ENCODE results near the gene EVI5.

The EVI5 gene

DNA sequence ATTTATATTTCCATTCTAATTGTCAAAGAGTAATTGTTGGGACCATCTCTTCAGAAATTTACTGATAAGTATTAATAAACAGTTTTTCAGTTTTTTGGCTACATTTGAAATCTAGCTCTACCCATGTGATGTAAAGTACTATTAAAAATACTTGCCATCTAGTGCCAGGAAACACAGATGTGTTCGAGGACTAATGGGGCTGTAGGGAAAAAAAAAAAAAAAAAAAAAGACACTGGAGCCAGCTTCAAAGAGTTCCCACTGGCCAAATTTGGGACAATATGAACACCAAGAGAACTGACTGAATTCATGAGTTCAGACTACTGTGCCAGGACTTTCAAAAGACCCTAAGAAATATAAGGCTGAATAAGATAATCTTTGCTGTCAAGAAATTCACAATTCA, 233.0 kb downstream of the EVI5 start:
- ATAC-seq (ENCODE audit: low read depth) = no peak
- Histone ChIP-seq H3K4me3 (ENCODE audit: severe bottlenecking) (no peak overlapping the region), H3K9me3 (ENCODE audit: severe bottlenecking) (no peaks in the 10 kb centered on the region), H3K27ac (ENCODE audit: poor library complexity, severe bottlenecking) (no peak overlapping the region), H3K27me3 (ENCODE audit: insufficient read depth, poor library complexity, severe bottlenecking) (no peaks in the 10 kb centered on the region), H3K4me1 (ENCODE audit: insufficient read depth, poor library complexity, severe bottlenecking) (no peaks in the 10 kb centered on the region), H3K36me3 (ENCODE audit: low read depth) (no peaks in the 10 kb centered on the region)
- TF ChIP-seq, protein P1, sequence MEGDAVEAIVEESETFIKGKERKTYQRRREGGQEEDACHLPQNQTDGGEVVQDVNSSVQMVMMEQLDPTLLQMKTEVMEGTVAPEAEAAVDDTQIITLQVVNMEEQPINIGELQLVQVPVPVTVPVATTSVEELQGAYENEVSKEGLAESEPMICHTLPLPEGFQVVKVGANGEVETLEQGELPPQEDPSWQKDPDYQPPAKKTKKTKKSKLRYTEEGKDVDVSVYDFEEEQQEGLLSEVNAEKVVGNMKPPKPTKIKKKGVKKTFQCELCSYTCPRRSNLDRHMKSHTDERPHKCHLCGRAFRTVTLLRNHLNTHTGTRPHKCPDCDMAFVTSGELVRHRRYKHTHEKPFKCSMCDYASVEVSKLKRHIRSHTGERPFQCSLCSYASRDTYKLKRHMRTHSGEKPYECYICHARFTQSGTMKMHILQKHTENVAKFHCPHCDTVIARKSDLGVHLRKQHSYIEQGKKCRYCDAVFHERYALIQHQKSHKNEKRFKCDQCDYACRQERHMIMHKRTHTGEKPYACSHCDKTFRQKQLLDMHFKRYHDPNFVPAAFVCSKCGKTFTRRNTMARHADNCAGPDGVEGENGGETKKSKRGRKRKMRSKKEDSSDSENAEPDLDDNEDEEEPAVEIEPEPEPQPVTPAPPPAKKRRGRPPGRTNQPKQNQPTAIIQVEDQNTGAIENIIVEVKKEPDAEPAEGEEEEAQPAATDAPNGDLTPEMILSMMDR (IDR thresholded peaks at IDR 0.05; ENCODE audit: poor library complexity, severe bottlenecking) = no peak
- DNase-seq (ENCODE audit: low spot score) = no peak

DNA sequence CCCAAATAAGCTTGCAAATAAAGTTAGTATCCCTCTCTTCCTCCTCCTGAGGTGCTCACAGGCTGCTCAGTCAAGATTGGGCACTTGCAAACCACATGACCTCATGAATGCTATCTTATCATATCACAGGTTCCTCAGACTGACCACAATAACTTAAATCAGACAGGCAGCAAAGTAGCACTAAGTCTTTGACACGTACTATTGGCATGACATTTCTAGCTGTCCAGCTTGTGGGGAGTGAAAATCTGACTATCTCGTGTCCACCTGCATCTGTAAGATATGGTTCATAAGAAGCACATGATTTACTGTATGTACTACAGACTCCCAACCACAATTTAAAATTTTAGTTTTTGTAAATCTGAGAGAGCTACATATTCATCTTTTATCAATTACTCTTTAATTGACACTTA, 240.1 kb downstream of the EVI5 start:
- no peak for ATAC-seq (ENCODE audit: low read depth)

DNA sequence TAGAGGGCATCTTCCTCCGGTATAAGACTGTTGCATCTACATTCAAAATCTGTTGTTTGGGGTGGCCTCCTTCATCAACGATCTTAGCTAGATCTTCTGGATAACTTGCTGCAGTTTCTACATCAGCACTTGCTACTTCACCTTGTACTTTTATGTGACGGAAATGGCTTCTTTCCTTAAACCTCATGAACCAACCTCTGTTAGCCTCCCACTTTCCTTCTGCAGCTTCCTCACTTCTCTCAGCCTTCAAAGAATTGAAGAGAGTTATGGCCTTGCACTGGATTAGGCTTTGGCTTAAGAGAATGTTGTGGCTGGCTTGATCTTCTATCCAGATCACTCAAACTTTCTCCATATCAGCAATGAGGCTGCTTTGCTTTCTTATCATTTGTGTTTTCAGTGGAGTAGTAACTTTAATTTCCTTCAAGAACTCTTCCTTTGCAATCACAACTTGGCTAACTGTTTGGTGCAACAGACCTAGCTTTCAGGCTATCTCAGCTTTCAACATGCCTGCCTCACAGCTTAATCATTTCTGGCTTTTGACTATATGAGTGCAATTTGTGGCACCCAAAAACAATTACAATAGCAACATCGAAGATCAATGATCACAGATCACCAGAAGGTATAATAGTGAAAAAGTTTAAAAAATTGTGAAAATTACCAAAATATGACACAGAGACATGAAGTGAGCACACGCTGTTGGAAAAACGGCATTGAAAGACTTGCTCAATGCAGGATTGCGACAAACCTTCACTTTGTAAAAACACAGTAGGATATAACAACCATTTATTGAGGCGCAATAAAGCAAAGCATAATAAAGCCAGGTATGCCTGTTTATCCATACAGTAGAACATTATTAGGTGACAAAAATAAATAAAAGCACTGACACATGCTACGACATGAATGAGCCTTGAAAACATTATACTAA, 241.5 kb downstream of the EVI5 start:
- H3K27me3 ChIP-seq (ENCODE audit: insufficient read depth, poor library complexity, severe bottlenecking) = no peaks in the 10 kb centered on the region
- no peak overlapping the region for H3K4me3 ChIP-seq (ENCODE audit: severe bottlenecking)
- no peaks in the 10 kb centered on the region for H3K4me1 ChIP-seq (ENCODE audit: insufficient read depth, poor library complexity, severe bottlenecking)
- no peaks in the 10 kb centered on the region for H3K9me3 ChIP-seq (ENCODE audit: severe bottlenecking)
- TF ChIP-seq, protein P1 (IDR thresholded peaks at IDR 0.05; ENCODE audit: poor library complexity, severe bottlenecking) = no peak
- ATAC-seq (ENCODE audit: low read depth) = no peak
- no peak for DNase-seq (ENCODE audit: low spot score)
- no peaks in the 10 kb centered on the region for H3K36me3 ChIP-seq (ENCODE audit: low read depth)
- no peak overlapping the region for H3K27ac ChIP-seq (ENCODE audit: poor library complexity, severe bottlenecking)

More for the DNA sequence above, 240.1 kb downstream of the EVI5 start:
- Histone ChIP-seq H3K4me1 (ENCODE audit: insufficient read depth, poor library complexity, severe bottlenecking) (no peaks in the 10 kb centered on the region), H3K4me3 (ENCODE audit: severe bottlenecking) (no peak overlapping the region), H3K9me3 (ENCODE audit: severe bottlenecking) (no peaks in the 10 kb centered on the region), H3K27ac (ENCODE audit: poor library complexity, severe bottlenecking) (no peak overlapping the region), H3K36me3 (ENCODE audit: low read depth) (no peaks in the 10 kb centered on the region), H3K27me3 (ENCODE audit: insufficient read depth, poor library complexity, severe bottlenecking) (no peaks in the 10 kb centered on the region)
- TF ChIP-seq, protein P1 (IDR thresholded peaks at IDR 0.05; ENCODE audit: poor library complexity, severe bottlenecking) = no peak
- no peak for DNase-seq (ENCODE audit: low spot score)

DNA sequence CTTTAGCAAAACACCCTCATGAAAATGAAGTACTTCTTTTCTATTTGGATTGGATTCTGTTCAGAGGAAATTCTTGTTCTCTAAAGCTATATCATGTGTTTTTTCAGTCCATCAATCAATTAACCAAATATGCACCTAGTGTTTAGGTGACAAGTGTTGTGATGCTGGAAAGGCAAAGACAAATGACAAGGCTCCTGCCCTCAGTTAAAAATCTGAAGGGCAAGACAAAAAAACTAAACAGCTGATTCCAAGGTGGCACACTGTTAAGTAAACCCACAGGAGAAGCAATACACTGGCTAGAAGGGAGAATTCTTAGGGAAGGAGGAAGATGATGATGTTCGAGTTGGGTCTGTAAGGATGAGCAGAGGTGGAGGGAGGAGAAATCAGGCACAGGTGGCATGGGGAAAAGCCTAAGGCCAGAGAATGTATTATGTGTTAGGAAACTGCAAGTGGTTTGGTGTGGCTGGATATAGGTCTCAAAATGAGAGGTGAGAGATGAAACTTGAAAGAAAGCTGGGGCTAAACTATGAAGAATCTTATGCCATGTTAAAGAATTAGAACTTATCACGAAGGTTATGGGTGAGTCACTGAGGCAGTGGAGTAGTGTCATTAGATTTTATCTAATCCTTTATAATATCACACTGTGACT, 246.4 kb downstream of the EVI5 start:
- DNase-seq (ENCODE audit: low spot score) (no peak), ATAC-seq (ENCODE audit: low read depth) (no peak)
- no peaks in the 10 kb centered on the region for H3K9me3 ChIP-seq (ENCODE audit: severe bottlenecking)
- H3K4me3 ChIP-seq (ENCODE audit: severe bottlenecking) = no peak overlapping the region
- TF ChIP-seq, protein P1 (IDR thresholded peaks at IDR 0.05; ENCODE audit: poor library complexity, severe bottlenecking) = no peak
- no peaks in the 10 kb centered on the region for H3K36me3 ChIP-seq (ENCODE audit: low read depth)
- H3K27ac ChIP-seq (ENCODE audit: poor library complexity, severe bottlenecking) = no peak overlapping the region
- H3K27me3 ChIP-seq (ENCODE audit: insufficient read depth, poor library complexity, severe bottlenecking) = no peaks in the 10 kb centered on the region
- H3K4me1 ChIP-seq (ENCODE audit: insufficient read depth, poor library complexity, severe bottlenecking) = peaks cover 4% of the 10 kb centered on the region
